ENCODE data around the gene ABCA13.

DNA sequence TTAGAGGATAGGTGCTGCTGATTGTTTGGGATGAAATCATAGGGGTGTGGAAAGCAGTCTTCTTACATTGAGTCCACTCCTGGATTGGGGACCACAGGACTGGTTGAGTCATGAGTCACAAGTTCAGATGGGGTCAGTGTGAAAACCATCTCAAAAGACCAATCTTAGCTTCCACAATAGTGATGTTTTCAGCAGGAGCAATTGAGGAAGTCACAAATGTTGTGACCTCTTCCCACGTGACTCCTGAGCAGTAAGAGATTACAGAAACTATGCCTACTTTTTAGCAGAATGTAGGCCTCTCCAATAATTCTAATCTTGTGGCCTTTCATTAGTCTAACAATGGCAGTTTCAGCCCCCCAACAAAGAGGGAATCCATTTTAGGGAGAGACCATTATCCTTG, 496.1 kb downstream of the ABCA13 start:
- TF ChIP-seq POLR2A (IDR thresholded peaks at IDR 0.05; ENCODE audit: low read depth, low read length) (no peak), CTCF (IDR thresholded peaks at IDR 0.05; ENCODE audit: extremely low read depth in 1 of 2, insufficient read depth in 1 of 2, low read depth in 1 of 2, low read length in 2 of 2) (no peak), EZH2 (IDR thresholded peaks at IDR 0.05; ENCODE audit: borderline replicate concordance, low read depth, low read length, severe bottlenecking) (no peak), POLR2AphosphoS5 (IDR thresholded peaks at IDR 0.05; ENCODE audit: insufficient read depth, low read depth, low read length) (no peak)
